ENCODE results near the gene VCP. TPM values are rescaled to one million over a fixed set of nuclear protein-coding genes. Genes with fewer than 3 reads are reported as not detected.

Gene VCP
- polyA plus RNA-seq (ENCODE audit: insufficient read length in 3 of 3) = 100 to 1,000 TPM; 270 to 279 (median 279) TPM

- peak; percentile 92 to 96 (median 95) for DNase-seq (ENCODE audit: low read depth in 3 of 3, low spot score in 2 of 3)
Observed at GRCh38 chr9:35072461-35073278, at the start of gene VCP. Gene VCP (minus strand): TSS chr9:35072625. CDS start chr9:35072353, 272 bp downstream.

DNA sequence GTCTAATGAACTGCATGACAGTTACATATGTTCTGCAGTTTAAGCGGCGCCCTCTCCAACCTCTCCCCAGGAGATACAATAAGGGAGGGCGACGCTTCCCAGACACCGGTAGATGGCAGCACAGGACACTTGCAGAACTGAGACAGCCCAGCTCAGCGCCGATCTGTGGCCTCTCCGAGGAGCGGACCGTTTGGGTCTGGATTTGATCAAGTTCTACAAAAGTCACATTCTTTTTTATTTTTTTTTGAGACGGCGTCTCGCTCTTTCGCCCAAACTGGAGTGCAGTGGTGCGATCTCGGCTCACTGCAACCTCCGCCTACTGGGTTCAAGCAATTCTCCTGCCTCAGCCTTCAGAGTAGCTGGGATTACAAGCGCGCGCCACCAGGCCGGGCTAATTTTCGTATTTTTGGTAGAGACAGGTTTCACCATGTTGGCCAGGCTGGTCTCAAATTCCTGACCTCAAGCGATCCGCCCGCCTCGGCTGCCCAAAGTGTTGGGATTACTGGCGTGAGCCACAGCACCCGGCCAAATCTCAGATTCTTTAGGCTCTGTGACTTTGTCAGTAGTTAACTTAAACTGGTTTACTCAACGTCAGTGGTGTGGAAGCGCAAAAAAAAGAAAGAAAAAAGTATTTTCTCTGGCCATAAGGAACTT, 44.6 kb upstream of the VCP start:
- peak; percentile 85 to 90 (median 89) for DNase-seq (ENCODE audit: low read depth in 3 of 3, low spot score in 2 of 3)

DNA sequence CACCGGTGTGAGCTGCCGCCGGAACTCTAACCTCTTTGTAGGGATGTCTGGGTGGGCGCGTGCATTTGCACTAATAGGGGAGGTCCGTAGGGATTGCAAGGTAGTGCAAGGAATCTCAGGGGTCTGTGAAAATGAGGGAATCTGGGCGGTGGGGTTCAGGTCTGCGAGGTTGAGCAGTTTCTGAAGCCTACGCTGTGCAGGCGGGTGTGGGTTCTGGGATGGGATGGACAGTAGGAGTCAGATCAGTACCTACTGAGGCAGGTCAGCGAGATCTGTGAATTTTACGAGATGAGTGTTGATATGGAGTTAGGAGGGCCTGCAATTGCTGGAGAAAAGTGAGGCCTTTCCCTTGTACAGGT, 44.1 kb upstream of the VCP start:
- DNase-seq (ENCODE audit: low read depth in 3 of 3, low spot score in 2 of 3) = no peak

GRCh38 chr9:35115680-35116538, 43.5 kb upstream of the VCP start, which contains the start of gene ATOSB:
Gene ATOSB (minus strand): TSS chr9:35115862. CDS start chr9:35108274, 7,588 bp downstream.
- peak; percentile 93 to 96 (median 93) for DNase-seq (ENCODE audit: low read depth in 3 of 3, low spot score in 2 of 3)

DNA sequence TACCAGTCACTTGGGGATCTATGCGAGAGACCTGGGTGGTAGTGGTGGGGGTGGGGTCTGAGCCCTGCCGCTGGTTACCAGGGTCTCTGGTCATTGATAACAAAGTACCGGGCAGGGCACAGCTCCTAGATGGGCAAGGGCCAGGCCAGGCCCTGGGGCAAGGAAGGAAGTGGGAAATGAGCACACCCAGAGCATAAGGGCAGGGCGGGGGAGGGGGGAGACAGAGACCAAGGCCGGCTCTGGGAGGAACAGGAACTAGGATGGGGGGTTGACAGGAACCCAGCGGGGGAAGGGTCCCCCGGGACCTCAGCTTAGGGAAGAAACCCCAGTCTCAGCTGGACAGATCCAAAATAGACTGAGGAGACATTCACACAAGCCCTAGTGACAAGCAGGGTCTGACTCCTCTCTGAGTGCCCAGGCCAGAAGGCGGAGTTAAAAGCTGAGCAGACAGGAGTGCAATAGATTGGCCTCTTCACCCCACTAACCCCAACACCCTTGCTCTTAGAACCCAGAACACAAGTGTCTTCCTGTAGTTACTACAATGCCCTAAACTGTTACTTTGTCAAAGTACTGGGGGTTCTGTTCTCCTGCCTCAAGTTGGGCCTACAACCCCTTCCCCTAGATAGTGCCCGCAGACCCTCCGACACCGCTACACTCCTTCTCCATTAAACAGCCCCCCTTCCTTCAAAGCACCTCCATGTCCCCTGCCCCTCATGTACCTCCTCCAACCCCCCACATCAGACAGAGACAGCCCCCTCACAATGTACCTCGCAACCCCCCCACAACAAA, 42.6 kb upstream of the VCP start:
- DNase-seq (ENCODE audit: low read depth in 3 of 3, low spot score in 2 of 3) = no peak

- DNase-seq (ENCODE audit: low read depth in 3 of 3, low spot score in 2 of 3) = peak in 1 of 3 donors; percentile 48
Observed at GRCh38 chr9:35114113-35114839, 41.9 kb upstream of the VCP start.

DNA sequence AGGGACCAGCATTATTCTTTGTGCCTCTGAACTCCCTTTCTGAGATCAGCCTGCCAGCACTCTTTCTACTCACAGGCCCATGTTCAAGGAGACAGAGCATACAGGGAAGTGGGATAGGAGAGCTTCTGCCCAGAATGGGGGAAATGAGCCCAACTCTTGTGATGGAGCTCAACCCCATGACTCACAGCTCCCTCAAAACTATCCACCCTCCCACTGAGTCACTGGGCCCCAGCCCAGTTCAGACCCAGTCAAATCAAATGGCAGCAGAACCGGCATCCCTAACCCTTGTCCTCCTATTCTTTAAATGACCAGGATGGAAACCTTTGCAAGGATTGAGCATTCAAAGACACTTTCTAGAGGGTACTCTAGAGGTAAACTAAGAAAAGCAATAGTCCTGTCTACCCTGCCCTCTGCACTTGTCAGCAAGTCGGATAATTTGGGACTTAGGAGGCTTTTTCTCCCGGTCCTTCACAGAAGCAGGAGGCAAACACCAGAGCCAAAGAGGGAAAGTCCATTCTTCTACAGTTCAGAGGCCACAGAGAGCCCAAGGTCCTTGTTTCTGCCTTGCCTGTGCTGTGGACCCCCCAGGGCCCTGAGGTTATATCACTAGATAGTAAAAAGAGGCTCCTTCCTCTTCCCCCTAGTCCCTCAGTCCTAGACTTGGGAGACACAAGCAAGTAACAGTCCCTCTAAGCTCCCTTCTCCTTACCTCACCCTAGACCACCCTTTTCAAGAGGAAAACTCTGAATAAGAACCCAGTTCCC, 40.0 kb upstream of the VCP start:
- no peak for DNase-seq (ENCODE audit: low read depth in 3 of 3, low spot score in 2 of 3)

- peak; percentile 88 to 93 (median 92) for DNase-seq (ENCODE audit: low read depth in 3 of 3, low spot score in 2 of 3)
Observed at GRCh38 chr9:35111001-35111933, 38.8 kb upstream of the VCP start.

- DNase-seq (ENCODE audit: low read depth in 3 of 3, low spot score in 2 of 3) = no peak
Observed at GRCh38 chr9:35110327-35110761, 37.9 kb upstream of the VCP start.

GRCh38 chr9:35108946-35109575, 36.6 kb upstream of the VCP start:
- DNase-seq (ENCODE audit: low read depth in 3 of 3, low spot score in 2 of 3) = no peak

DNA sequence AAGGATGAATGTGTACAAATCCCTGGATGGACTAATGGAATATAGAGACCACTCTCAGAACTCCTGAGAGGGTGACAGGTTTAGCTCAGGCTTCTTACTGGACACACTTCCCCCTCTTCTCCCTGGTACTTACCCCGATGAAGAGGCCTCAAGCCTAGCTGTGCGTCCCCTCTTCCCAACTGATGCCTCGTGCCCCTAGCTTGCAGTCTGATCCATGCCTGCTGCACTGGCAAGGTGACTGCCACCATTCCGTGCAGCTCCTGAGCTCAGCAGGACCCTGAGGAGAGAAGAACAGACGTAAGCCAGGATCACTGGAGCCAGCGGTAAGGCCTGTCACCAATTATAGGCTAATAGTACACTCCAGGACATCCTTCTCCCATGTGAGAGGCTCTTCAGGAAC, 36.0 kb upstream of the VCP start:
- no peak for DNase-seq (ENCODE audit: low read depth in 3 of 3, low spot score in 2 of 3)

- no peak for DNase-seq (ENCODE audit: low read depth in 3 of 3, low spot score in 2 of 3)
Observed at GRCh38 chr9:35107297-35108290, 35.2 kb upstream of the VCP start.

DNA sequence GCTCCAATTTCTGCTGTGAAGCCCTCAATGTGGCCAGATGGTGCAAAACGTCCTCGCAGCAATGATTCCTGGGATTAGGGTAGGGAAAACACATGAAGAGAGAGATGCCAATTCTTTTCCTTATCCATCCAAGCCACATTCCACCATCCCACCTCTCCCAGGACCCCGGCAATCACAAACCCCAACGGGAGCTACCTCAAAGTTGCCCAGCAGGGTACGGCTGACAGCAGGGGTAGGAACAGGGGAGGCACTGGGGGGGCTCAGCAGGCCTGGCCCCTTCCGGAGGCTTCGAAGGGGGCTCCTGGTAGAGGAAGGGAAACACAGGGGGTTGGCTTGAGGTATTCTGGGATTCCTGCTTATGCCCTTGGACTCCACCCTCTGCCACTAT, 33.9 kb upstream of the VCP start:
- DNase-seq (ENCODE audit: low read depth in 3 of 3, low spot score in 2 of 3) = no peak

- no peak for DNase-seq (ENCODE audit: low read depth in 3 of 3, low spot score in 2 of 3)
Observed at GRCh38 chr9:35105571-35106342, 33.3 kb upstream of the VCP start.

GRCh38 chr9:35105126-35105525, 32.7 kb upstream of the VCP start:
- no peak for DNase-seq (ENCODE audit: low read depth in 3 of 3, low spot score in 2 of 3)
